AG10803 (cell line): ENCODE data around the gene DLG2.

Experiments used
- DNase-seq: peaks from one replicate; pipeline ENCODE4 v3.0.0; 2010; ENCODE audit warnings: low read depth
- H3K4me3 ChIP-seq: 2 replicates; pipeline ENCODE4 v1.5.1; 2011; ENCODE audit warnings: mild to moderate bottlenecking, low read length, control low read depth
- TF ChIP-seq, protein P1 (sequence below): conservative IDR thresholded peaks from 2 replicates; pipeline ENCODE4 v1.5.1; 2011; ENCODE audit warnings: mild to moderate bottlenecking, low read length, control low read depth, inconsistent platforms

Gene DLG2

GRCh38 chr11:83687787-83688186, 1939.4 kb downstream of the DLG2 start:
- TF ChIP-seq, protein P1, sequence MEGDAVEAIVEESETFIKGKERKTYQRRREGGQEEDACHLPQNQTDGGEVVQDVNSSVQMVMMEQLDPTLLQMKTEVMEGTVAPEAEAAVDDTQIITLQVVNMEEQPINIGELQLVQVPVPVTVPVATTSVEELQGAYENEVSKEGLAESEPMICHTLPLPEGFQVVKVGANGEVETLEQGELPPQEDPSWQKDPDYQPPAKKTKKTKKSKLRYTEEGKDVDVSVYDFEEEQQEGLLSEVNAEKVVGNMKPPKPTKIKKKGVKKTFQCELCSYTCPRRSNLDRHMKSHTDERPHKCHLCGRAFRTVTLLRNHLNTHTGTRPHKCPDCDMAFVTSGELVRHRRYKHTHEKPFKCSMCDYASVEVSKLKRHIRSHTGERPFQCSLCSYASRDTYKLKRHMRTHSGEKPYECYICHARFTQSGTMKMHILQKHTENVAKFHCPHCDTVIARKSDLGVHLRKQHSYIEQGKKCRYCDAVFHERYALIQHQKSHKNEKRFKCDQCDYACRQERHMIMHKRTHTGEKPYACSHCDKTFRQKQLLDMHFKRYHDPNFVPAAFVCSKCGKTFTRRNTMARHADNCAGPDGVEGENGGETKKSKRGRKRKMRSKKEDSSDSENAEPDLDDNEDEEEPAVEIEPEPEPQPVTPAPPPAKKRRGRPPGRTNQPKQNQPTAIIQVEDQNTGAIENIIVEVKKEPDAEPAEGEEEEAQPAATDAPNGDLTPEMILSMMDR: no peak
- no peak overlapping the region for H3K4me3 ChIP-seq
- DNase-seq: no peak

DNA sequence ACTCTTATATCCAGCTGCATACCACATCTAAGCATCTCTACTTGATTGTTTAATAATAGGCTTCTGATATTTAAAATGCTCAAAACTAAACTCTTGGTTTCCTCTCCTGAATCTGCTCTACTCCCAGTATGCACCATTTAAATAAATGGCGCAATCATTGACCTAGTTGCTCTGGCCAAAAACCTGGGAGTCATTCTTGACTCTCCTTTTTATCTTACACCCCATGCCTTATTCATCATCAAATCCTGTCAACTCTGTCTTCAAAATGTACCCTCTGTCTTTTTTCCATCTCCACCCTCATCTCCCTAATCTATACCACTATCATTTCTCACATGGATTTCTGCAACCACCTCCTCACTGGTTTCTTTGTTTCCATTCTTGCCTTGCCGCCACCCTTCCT, 1941.4 kb downstream of the DLG2 start:
- H3K4me3 ChIP-seq: no peak overlapping the region
- TF ChIP-seq, protein P1: no peak
- DNase-seq: no peak

GRCh38 chr11:83684071-83684470, 1943.1 kb downstream of the DLG2 start:
- H3K4me3 ChIP-seq: no peak overlapping the region
- TF ChIP-seq, protein P1: no peak
- no peak for DNase-seq

DNA sequence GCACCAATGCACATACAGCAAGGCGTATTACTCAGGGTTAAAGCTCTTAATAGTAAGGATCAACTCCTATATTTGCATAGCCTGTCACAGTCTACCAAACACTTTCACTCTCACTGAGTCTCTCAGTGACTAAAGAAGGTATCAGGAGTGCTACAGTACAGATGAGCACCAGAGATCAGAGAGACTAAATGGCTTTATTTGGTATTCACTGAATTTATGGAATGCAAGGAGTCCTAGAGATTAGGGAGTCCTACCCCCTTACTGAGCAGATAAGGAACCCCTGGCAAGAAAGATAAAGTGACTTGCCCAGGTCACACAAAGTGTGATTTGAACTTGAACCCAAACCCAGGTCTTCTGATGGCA, 1944.6 kb downstream of the DLG2 start:
- H3K4me3 ChIP-seq: no peak overlapping the region
- no peak for DNase-seq
- TF ChIP-seq, protein P1: no peak

GRCh38 chr11:83681906-83682610, 1945.1 kb downstream of the DLG2 start:
- no peak overlapping the region for H3K4me3 ChIP-seq
- no peak for DNase-seq
- TF ChIP-seq, protein P1: no peak

- H3K4me3 ChIP-seq: no peak overlapping the region
- no peak for DNase-seq
- TF ChIP-seq, protein P1: no peak
These were observed 1945.9 kb downstream of the DLG2 start for GRCh38 chr11:83681031-83681781.

GRCh38 chr11:83680321-83680720, 1946.8 kb downstream of the DLG2 start:
- DNase-seq: no peak
- TF ChIP-seq, protein P1: no peak
- H3K4me3 ChIP-seq: no peak overlapping the region
